GM13977 (cell line): ENCODE results near the gene CFAP107.

Source experiments
- DNase-seq: peaks from one replicate; pipeline ENCODE4 v3.0.0; 2012; ENCODE audit warnings: low spot score
- CTCF ChIP-seq: IDR thresholded peaks from 2 replicates; pipeline ENCODE4 v1.5.1; 2012; ENCODE audit warnings: mild to moderate bottlenecking, control low read depth; ENCODE audit not compliant: insufficient read depth; ENCODE audit errors: extremely low read depth, missing control alignments
- in situ Hi-C: fragments of 300-500 bp; cut with MboI; formaldehyde crosslinking; loops from one replicate; pipeline ENCODE4 v1.12.0; 2022; ENCODE audit warnings: low sequenced_read_pairs, low pct_unique_long_range_greater_than_20kb, mixed read lengths, inconsistent platforms; ENCODE audit not compliant: unreplicated experiment

Gene CFAP107

GRCh38 chr1:12738934-12739333 lies 7.1 kb upstream of the CFAP107 start:
- no peak for TF ChIP-seq CTCF
- no peak for DNase-seq
- in situ Hi-C loops = no loop called here

DNA sequence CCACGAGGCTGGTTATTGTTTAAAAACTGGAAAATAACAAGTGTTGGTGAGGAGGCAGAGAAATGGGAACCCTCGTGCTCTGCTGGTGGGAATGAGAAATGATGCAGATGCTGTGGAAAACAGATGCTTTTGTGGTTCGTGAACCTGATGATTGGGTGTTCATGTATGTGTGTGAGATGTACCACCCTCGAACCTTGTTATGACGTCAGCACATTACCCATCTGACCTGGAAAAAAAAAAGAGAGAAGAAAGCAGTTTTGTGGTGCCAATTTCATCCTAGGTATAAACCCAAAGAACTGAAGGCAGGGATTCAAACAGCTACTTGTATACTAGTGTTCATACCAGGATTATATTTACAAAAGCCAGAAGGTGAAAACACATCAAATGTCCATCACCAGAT lies 6.4 kb upstream of the CFAP107 start:
- in situ Hi-C loops = no loop called here
- TF ChIP-seq CTCF = no peak
- DNase-seq = no peak

GRCh38 chr1:12741946-12742345 lies 4.1 kb upstream of the CFAP107 start:
- no peak for TF ChIP-seq CTCF
- in situ Hi-C loops = no loop called here
- no peak for DNase-seq

DNA sequence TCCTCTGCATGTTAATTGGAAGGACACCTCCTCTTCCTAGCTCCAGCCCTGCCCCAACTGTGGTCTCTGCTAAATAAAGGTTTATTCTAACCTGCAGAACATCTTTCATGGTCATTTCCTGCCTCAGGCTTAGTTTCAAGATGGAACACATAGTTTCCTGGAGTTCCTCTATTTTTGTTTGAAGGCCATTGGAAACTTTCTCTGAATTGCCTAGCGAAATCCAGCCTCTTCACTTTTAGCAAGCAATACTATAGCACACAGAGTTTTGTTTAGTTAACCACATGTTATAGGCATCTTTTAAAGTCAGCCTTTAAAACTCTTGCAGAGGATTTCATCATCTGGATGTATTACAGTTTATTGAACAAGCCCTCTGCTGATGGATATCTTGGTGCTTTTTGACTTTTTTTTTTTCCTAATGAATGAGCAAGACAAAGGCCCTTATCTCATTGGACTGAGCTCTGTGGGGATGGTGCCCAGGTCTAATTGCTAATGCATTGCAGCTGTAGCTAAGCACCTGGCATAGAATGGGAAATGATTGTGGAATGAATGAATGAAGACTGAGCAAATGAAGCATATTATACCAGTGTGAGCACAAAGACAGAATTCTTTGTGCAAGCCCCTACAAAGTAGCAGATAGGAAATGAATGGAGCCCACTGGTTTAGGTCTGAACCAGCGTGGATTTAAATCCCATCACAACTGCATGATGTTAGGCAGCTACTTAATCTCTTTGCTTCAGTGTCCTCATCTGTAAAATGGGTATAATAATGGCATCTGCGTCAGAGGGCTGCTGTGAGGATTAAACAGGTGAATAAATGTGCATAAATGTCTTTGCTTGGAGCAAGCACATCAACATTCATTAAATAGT lies 641 bp upstream of the CFAP107 start:
- DNase-seq = no peak
- in situ Hi-C loops = no loop called here

GRCh38 chr1:12748778-12749355 lies 2.9 kb downstream of the CFAP107 start:
- TF ChIP-seq CTCF = no peak
- in situ Hi-C loops = no loop called here
- no peak for DNase-seq

More for the DNA sequence above, 641 bp upstream of the CFAP107 start:
- TF ChIP-seq CTCF = no peak

DNA sequence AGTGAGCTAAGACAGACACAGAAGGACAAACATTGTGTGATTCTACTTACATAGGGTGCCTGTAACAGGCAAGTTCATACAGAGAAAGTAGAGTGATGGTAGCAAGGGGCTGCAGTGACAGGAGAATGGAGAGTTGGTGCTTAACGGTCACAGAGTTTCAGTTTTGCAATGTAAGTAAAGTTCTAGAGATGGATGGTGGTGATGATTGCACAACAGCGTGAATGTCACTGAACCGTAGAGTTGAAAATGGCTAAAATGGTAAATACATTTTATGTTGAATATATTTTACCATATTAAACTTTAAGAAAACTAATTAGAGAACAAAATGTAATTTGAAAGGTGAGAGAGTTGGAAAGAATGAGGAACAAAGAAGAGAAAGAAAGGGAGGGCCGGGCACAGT lies 8.7 kb downstream of the CFAP107 start:
- TF ChIP-seq CTCF = no peak
- no peak for DNase-seq
- in situ Hi-C loops = no loop called here
